HepG2 (cell line): ENCODE results near the gene NDUFS7. TPM values are rescaled to one million over a fixed set of nuclear protein-coding genes. Genes with fewer than 3 reads are reported as not detected.

Experiments
- ATAC-seq: fragments of 200-7000 bp; cut with Tn5 transposase; 3 replicates; pipeline ENCODE4 v1.9.1; 2020; ENCODE audit warnings: mild to moderate bottlenecking, moderate library complexity
- BruUV-seq: library from RNA; stranded (reverse); fragments of 400-500 nt; replicated peaks from 2 replicates; lab custom pipeline; 2021; lab: Mats Ljungman, UMichigan
- CTCF ChIA-PET: fragments of 300-600 bp; formaldehyde crosslinking; extraction: SDS; loops from one replicate; lab custom pipeline; 2021; ENCODE audit warnings: low total read pairs, inconsistent platforms, low intra/inter-chr PET ratio; lab: Yijun Ruan, JAX
- POLR2A ChIA-PET: fragments of 350-600 bp; sonication (Branson Sonifier 250); formaldehyde crosslinking; loops from one replicate; lab custom pipeline; 2020; ENCODE audit warnings: antibody characterized with exemption, inconsistent platforms; lab: Yijun Ruan, JAX
- DNase-seq: peaks from one replicate; pipeline ENCODE4 v3.0.0-alpha.2; 2015; ENCODE audit warnings: low spot score
- FAIRE-seq: peaks from 3 replicates; lab custom pipeline; 2011; peaks lifted over from hg19 to GRCh38; lab: Jason Lieb, UNC
- H2AFZ ChIP-seq: one replicate; pipeline ENCODE4 v1.6.1; 2011; ENCODE audit warnings: low read length, inconsistent platforms
- H3K27ac ChIP-seq: fragments of 300-600 bp; 3 replicates; pipeline ENCODE4 v1.8.0; 2011; ENCODE audit warnings: mixed run types, mild to moderate bottlenecking, mixed read lengths, low read length, inconsistent platforms; ENCODE audit not compliant: insufficient read depth; ENCODE audit errors: extremely low read length
- H3K27me3 ChIP-seq, 2 experiments: fragments of 200-600 bp in 1 of 2; 2 replicates in 1 of 2; 3 replicates in 1 of 2; pipeline versions ENCODE4 v1.6.0 to v1.8.0; 2011; ENCODE audit warnings: low read length in 2 of 2, mild to moderate bottlenecking in 2 of 2, moderate library complexity in 2 of 2, inconsistent platforms in 1 of 2; ENCODE audit not compliant: insufficient read depth in 2 of 2, control insufficient read depth in 1 of 2
- H3K36me3 ChIP-seq, 2 experiments: fragments of 200-600 bp in 1 of 2; replicated peaks in 1 of 2; 2 replicates in 1 of 2; 3 replicates in 1 of 2; pipeline versions ENCODE4 v1.5.1 to v1.8.0; 2011; ENCODE audit warnings: low read length in 2 of 2, inconsistent platforms in 1 of 2; ENCODE audit not compliant: insufficient read depth in 2 of 2, control insufficient read depth in 1 of 2
- H3K4me1 ChIP-seq: 2 replicates; pipeline ENCODE4 v1.5.1; 2012; ENCODE audit warnings: low read length, inconsistent platforms; ENCODE audit not compliant: insufficient read depth
- H3K4me2 ChIP-seq: 2 replicates; pipeline ENCODE4 v1.6.0; 2011; ENCODE audit warnings: low read depth, low read length, inconsistent platforms
- H3K4me3 ChIP-seq, 3 experiments: fragments of 200-600 bp in 1 of 3; sonication (generic), shearing (Covaris generic) in 1 of 3; replicated peaks in 1 of 3; 2 replicates each; pipeline ENCODE4 v1.5.1; 2011 to 2016; ENCODE audit warnings: low read length in 3 of 3, inconsistent platforms in 2 of 3, low read depth in 2 of 3, mild to moderate bottlenecking in 2 of 3, control low read depth in 1 of 3, mixed read lengths in 1 of 3; ENCODE audit not compliant: insufficient read depth in 1 of 3
- H3K79me2 ChIP-seq: one replicate; pipeline ENCODE4 v1.6.1; 2011; ENCODE audit warnings: low read length, inconsistent platforms; ENCODE audit not compliant: insufficient read depth
- H3K9ac ChIP-seq: 2 replicates; pipeline ENCODE4 v1.6.0; 2011; ENCODE audit warnings: mild to moderate bottlenecking, low read depth, low read length, inconsistent platforms; ENCODE audit not compliant: insufficient read depth
- H3K9me3 ChIP-seq: 2 replicates; pipeline ENCODE4 v1.5.1; 2012; ENCODE audit warnings: mild to moderate bottlenecking, low read length
- H4K20me1 ChIP-seq: 2 replicates; pipeline ENCODE4 v1.6.0; 2011; ENCODE audit warnings: inconsistent platforms, mild to moderate bottlenecking, low read length, moderate library complexity; ENCODE audit not compliant: insufficient read depth
- FLYWCH1 ChIP-seq: sonication (generic); formaldehyde crosslinking; IDR thresholded peaks from 2 replicates; pipeline ENCODE4 v1.8.1; 2023; ENCODE audit warnings: mild to moderate bottlenecking, missing genetic modification reagents
- MTF1 ChIP-seq: sonication (generic); formaldehyde crosslinking; IDR thresholded peaks from 2 replicates; pipeline ENCODE4 v1.5.0; 2020; ENCODE audit warnings: missing genetic modification reagents
- SIX4 ChIP-seq: sonication (generic); formaldehyde crosslinking; IDR thresholded peaks from 2 replicates; pipeline ENCODE4 v1.4.0; 2020; ENCODE audit warnings: missing genetic modification reagents
- TCF7 ChIP-seq: sonication (generic); IDR thresholded peaks from 2 replicates; pipeline ENCODE4 v1.6.1; 2016; ENCODE audit warnings: antibody characterized with exemption, low read depth
- XRCC5 ChIP-seq: fragments of 200-400 bp; formaldehyde crosslinking; optimal IDR thresholded peaks from 2 replicates; pipeline ENCODE3; 2017; ENCODE audit warnings: mild to moderate bottlenecking, low read length
- ZFP36 ChIP-seq: fragments of 150-350 bp; IDR thresholded peaks from 2 replicates; pipeline ENCODE4 v1.6.1; 2018; ENCODE audit warnings: borderline replicate concordance, low read length, low read depth; ENCODE audit not compliant: partially characterized antibody
- ZNF530 ChIP-seq: sonication (generic); formaldehyde crosslinking; IDR thresholded peaks from 2 replicates; pipeline ENCODE4 v1.5.0; 2020; ENCODE audit warnings: low read depth, mild to moderate bottlenecking, missing genetic modification reagents
- ZNF678 ChIP-seq: sonication (generic); formaldehyde crosslinking; IDR thresholded peaks from 2 replicates; pipeline ENCODE4 v1.4.0; 2020; ENCODE audit warnings: mild to moderate bottlenecking, missing genetic modification reagents
- ZNF776 ChIP-seq: sonication (generic); formaldehyde crosslinking; IDR thresholded peaks from 2 replicates; pipeline ENCODE4 v1.4.0; 2020; ENCODE audit warnings: mild to moderate bottlenecking, missing genetic modification reagents
- WGBS: methylation state at CpG from one replicate; pipeline ENCODE4 v1.1.6; 2017; ENCODE audit warnings: low lambda C conversion rate; 5-methylcytosine and 5-hydroxymethylcytosine counted together
- in situ Hi-C: cut with HindIII; loops from 2 replicates; pipeline ENCODE4 v1.10.0; 2017; ENCODE audit warnings: low pct_unique_long_range_greater_than_20kb; ENCODE audit not compliant: extremely low pct_ligation_motif_present
- intact Hi-C: fragments of 100-400 bp; cut with micrococcal nuclease; formaldehyde crosslinking; loops from one replicate; pipeline ENCODE4 v1.10.0; 2022; ENCODE audit not compliant: unreplicated experiment
- polyA plus RNA-seq, 8 experiments: library from polyadenylated mRNA; depleted of rRNA in 3 of 8; stranded (reverse) in 7 of 8; unstranded in 1 of 8; fragments of >200 nt; fragmentation: Illumina TruSeq in 4 of 8; extraction: Trizol in 4 of 8; gene quantifications; 2 replicates each; pipeline versions ENCODE4 v1.2.1 to v1.2.3, GENCODE V29; 2011 to 2016; ENCODE audit warnings: low read depth in 4 of 8, missing spikeins in 1 of 8, mixed read lengths in 1 of 8; ENCODE audit not compliant: insufficient read depth in 1 of 8
- total RNA-seq, 5 experiments: library from RNA; depleted of rRNA; stranded (reverse); fragments of >200 nt; fragmentation: Illumina TruSeq; extraction: Trizol; gene quantifications; 2 replicates each; pipeline ENCODE4 v1.2.3, GENCODE V29; 2016; ENCODE audit warnings: low read depth in 1 of 5
- TF ChIP-seq, protein P1 (sequence below): sonication (generic); formaldehyde crosslinking; IDR thresholded peaks from 2 replicates; pipeline ENCODE4 v1.4.0; 2020; ENCODE audit warnings: missing genetic modification reagents, borderline replicate concordance
- TF ChIP-seq, protein P2 (sequence below): sonication (generic); formaldehyde crosslinking; IDR thresholded peaks from 2 replicates; pipeline ENCODE4 v1.8.1; 2023; ENCODE audit warnings: missing genetic modification reagents, mild to moderate bottlenecking, borderline replicate concordance
- TF ChIP-seq, protein P3 (sequence below): IDR thresholded peaks from 2 replicates; pipeline ENCODE4 v1.6.1; 2016; ENCODE audit warnings: low read depth, missing genetic modification reagents, missing compliant biosample characterization

NDUFS7 gene
- total and polyA plus RNA-seq, 2 of the 13 experiments (the other 11 are each of a cell fraction or from before 2014, with no cell fraction given), result 34.3 to 66.9 TPM

DNA sequence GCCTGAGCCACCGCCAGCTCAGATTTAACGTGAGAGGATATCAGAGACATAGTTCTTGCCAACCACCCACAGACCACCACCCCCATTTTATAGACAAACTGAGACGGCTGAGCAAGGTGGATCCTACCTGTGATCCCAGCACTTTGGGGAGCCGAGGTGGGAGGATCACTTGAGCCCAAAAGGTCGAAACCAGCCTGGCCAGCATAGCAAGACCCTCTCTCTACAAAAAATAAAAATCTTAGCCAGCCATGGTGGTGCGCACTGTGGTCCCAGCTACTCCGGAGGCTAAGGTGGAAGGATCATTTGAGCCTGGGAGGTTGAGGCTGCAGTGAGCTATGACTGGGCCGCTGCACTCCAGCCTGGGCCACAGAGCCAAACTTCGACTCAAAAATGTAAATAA lies 30.6 kb upstream of the NDUFS7 start (continued):
- TF ChIP-seq, protein P1, sequence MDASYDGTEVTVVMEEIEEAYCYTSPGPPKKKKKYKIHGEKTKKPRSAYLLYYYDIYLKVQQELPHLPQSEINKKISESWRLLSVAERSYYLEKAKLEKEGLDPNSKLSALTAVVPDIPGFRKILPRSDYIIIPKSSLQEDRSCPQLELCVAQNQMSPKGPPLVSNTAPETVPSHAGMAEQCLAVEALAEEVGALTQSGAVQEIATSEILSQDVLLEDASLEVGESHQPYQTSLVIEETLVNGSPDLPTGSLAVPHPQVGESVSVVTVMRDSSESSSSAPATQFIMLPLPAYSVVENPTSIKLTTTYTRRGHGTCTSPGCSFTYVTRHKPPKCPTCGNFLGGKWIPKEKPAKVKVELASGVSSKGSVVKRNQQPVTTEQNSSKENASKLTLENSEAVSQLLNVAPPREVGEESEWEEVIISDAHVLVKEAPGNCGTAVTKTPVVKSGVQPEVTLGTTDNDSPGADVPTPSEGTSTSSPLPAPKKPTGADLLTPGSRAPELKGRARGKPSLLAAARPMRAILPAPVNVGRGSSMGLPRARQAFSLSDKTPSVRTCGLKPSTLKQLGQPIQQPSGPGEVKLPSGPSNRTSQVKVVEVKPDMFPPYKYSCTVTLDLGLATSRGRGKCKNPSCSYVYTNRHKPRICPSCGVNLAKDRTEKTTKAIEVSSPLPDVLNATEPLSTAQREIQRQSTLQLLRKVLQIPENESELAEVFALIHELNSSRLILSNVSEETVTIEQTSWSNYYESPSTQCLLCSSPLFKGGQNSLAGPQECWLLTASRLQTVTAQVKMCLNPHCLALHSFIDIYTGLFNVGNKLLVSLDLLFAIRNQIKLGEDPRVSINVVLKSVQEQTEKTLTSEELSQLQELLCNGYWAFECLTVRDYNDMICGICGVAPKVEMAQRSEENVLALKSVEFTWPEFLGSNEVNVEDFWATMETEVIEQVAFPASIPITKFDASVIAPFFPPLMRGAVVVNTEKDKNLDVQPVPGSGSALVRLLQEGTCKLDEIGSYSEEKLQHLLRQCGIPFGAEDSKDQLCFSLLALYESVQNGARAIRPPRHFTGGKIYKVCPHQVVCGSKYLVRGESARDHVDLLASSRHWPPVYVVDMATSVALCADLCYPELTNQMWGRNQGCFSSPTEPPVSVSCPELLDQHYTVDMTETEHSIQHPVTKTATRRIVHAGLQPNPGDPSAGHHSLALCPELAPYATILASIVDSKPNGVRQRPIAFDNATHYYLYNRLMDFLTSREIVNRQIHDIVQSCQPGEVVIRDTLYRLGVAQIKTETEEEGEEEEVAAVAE (CRISPR knock-in tag), result no peak

DNA sequence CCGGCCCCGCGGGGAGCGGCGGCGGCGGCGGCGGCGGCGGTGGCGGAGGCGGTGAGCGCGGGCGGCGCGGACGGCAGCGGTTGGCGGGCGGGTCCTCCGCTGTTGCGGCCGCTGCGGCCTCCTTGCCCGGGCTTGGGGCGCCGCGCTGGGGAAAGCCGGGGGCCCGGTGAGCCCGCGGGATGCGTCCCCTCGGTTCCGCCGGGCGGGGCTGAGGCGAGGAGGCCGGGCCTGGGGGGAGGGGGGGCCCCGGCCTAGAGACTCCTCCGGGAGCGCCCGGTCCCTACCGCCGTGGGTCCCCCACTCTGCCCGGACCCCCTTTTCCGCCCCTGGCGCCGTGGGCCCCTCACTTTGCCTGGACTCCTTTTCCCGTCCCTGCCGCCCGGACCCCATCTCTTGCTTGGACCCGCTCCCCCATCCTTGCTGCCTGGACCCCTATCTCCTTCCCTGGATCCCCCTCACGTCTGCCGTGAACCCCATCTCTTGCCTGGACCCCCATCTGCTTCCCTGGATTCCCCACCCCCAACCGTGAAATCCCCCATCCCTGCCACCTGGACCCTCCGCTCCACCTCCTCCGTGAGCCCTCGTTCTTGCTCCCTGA lies 28.6 kb upstream of the NDUFS7 start:
- peaks cover 10% of the 10 kb centered on the region for H3K79me2 ChIP-seq
- FAIRE-seq, result no peak
- no peak for DNase-seq
- peak overlapping the region; percentile 93 for H3K4me2 ChIP-seq
- peak overlapping the region; percentile 56 to 97 (median 87) for H3K4me3 ChIP-seq
- peak overlapping the region; percentile 81 for H3K9ac ChIP-seq
- H3K27ac ChIP-seq, result no peak overlapping the region
- no TSS peak for BruUV-seq
- ATAC-seq, result no peak
- H3K36me3 ChIP-seq, result peaks cover 4 to 11% of the 10 kb centered on the region in 2 experiments; a peak in 4 of 5 replicates
- 2% methylated on average over 10 of the region's 61 CpGs for WGBS
- peaks cover 30% of the 10 kb centered on the region for H3K4me1 ChIP-seq
- H3K27me3 ChIP-seq, result no peaks in the 10 kb centered on the region
- no peaks in the 10 kb centered on the region for H4K20me1 ChIP-seq
- intact Hi-C loops, result loop anchor here (5.0 kb wide), 1 partner anchor 38 kb away; no protein-coding TSS in a partner anchor
- ChIA-PET POLR2A (interaction anchor here (0.7 to 1.9 kb wide), 15 partner anchors 9 to 110 kb away, joined by 3 to 14 read pairs (median 4); partner anchors contain the start of genes CIRBP, FAM174C and NDUFS7), CTCF (no interaction called here)
- H2AFZ ChIP-seq, result no peak overlapping the region
- in situ Hi-C loops, result no loop called here
- H3K9me3 ChIP-seq, result no peaks in the 10 kb centered on the region
- TF ChIP-seq XRCC5, result no peak
- no peak for TF ChIP-seq ZNF530 (CRISPR knock-in tag)
- TF ChIP-seq FLYWCH1 (CRISPR knock-in tag), result no peak
- TF ChIP-seq TCF7, result no peak
- no peak for TF ChIP-seq ZFP36
- no peak for TF ChIP-seq ZNF776 (CRISPR knock-in tag)
- TF ChIP-seq, protein P2, sequence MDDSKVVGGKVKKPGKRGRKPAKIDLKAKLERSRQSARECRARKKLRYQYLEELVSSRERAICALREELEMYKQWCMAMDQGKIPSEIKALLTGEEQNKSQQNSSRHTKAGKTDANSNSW (CRISPR knock-in tag), result 0 out of 2 replicates have a peak, but pooled peaks have one; percentile 30
- TF ChIP-seq MTF1, result no peak
- no peak for TF ChIP-seq SIX4 (CRISPR knock-in tag)
- TF ChIP-seq, protein P3, sequence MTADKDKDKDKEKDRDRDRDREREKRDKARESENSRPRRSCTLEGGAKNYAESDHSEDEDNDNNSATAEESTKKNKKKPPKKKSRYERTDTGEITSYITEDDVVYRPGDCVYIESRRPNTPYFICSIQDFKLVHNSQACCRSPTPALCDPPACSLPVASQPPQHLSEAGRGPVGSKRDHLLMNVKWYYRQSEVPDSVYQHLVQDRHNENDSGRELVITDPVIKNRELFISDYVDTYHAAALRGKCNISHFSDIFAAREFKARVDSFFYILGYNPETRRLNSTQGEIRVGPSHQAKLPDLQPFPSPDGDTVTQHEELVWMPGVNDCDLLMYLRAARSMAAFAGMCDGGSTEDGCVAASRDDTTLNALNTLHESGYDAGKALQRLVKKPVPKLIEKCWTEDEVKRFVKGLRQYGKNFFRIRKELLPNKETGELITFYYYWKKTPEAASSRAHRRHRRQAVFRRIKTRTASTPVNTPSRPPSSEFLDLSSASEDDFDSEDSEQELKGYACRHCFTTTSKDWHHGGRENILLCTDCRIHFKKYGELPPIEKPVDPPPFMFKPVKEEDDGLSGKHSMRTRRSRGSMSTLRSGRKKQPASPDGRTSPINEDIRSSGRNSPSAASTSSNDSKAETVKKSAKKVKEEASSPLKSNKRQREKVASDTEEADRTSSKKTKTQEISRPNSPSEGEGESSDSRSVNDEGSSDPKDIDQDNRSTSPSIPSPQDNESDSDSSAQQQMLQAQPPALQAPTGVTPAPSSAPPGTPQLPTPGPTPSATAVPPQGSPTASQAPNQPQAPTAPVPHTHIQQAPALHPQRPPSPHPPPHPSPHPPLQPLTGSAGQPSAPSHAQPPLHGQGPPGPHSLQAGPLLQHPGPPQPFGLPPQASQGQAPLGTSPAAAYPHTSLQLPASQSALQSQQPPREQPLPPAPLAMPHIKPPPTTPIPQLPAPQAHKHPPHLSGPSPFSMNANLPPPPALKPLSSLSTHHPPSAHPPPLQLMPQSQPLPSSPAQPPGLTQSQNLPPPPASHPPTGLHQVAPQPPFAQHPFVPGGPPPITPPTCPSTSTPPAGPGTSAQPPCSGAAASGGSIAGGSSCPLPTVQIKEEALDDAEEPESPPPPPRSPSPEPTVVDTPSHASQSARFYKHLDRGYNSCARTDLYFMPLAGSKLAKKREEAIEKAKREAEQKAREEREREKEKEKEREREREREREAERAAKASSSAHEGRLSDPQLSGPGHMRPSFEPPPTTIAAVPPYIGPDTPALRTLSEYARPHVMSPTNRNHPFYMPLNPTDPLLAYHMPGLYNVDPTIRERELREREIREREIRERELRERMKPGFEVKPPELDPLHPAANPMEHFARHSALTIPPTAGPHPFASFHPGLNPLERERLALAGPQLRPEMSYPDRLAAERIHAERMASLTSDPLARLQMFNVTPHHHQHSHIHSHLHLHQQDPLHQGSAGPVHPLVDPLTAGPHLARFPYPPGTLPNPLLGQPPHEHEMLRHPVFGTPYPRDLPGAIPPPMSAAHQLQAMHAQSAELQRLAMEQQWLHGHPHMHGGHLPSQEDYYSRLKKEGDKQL, result no peak
- TF ChIP-seq ZNF678 (CRISPR knock-in tag), result no peak
